PC-9 (cell line): ENCODE measurements around the gene COL23A1. TPM values are rescaled to one million over a fixed set of nuclear protein-coding genes. Genes with fewer than 3 reads are reported as not detected.
A peak's percentile ranks its signal among the peaks of the same experiment; 100 is the strongest.
"Not testable (repeated sequence)": the region's sequence is repeated elsewhere in the genome, so short reads cannot be mapped to it uniquely, and the experiment has no call there.

Source experiments
- BruUV-seq: library from RNA; stranded (reverse); fragments of 400-500 nt; replicated peaks from 2 replicates; lab custom pipeline; 2021; lab: Mats Ljungman, UMichigan
- CTCF ChIA-PET: fragments of 300-600 bp; sonication (Branson Sonifier 250); formaldehyde crosslinking; loops from one replicate; lab custom pipeline; 2022; ENCODE audit warnings: antibody characterized with exemption; lab: Charles Lee
- POLR2A ChIA-PET: fragments of 300-600 bp; sonication (Branson Sonifier 250); formaldehyde crosslinking; loops from one replicate; lab custom pipeline; 2022; ENCODE audit warnings: antibody characterized with exemption; ENCODE audit not compliant: unreplicated experiment; lab: Charles Lee
- DNase-seq, 2 experiments: peaks; one replicate each; pipeline versions ENCODE4 v3.0.0 to v3.0.0-alpha.2; 2015 to 2022; ENCODE audit warnings: mixed read lengths in 1 of 2
- H2AFZ ChIP-seq: fragments of 200-600 bp; sonication (generic); 2 replicates; pipeline ENCODE4 v1.8.1; 2017; ENCODE audit warnings: antibody characterized with exemption
- H3F3A ChIP-seq: fragments of 200-600 bp; sonication (generic); 2 replicates; pipeline ENCODE4 v1.8.1; 2017; ENCODE audit warnings: antibody characterized with exemption, mild to moderate bottlenecking, low read depth; ENCODE audit not compliant: insufficient read depth
- H3K27ac ChIP-seq: fragments of 200-600 bp; sonication (generic); 2 replicates; pipeline ENCODE4 v1.6.1; 2016; ENCODE audit warnings: mixed run types
- H3K27me3 ChIP-seq: fragments of 200-600 bp; sonication (generic); 2 replicates; pipeline ENCODE4 v1.6.1; 2016; ENCODE audit warnings: low read depth, mixed run types; ENCODE audit not compliant: insufficient read depth
- H3K36me3 ChIP-seq: fragments of 200-600 bp; sonication (generic); 2 replicates; pipeline ENCODE4 v1.6.1; 2016; ENCODE audit warnings: low read depth, mixed run types
- H3K4me1 ChIP-seq: fragments of 200-600 bp; sonication (generic); replicated peaks from 2 replicates; pipeline ENCODE4 v1.6.1; 2016; ENCODE audit warnings: mixed run types; ENCODE audit not compliant: insufficient read depth
- H3K4me2 ChIP-seq: fragments of 200-600 bp; sonication (generic); 2 replicates; pipeline ENCODE4 v1.6.1; 2017; ENCODE audit warnings: mixed run types
- H3K4me3 ChIP-seq: fragments of 200-600 bp; sonication (generic); 2 replicates; pipeline ENCODE4 v1.6.1; 2016; ENCODE audit warnings: mixed run types
- H3K79me2 ChIP-seq: fragments of 200-600 bp; sonication (generic); 2 replicates; pipeline ENCODE4 v1.6.1; 2017; ENCODE audit warnings: low read depth, mixed run types
- H3K9me2 ChIP-seq: fragments of 200-600 bp; sonication (generic); 2 replicates; pipeline ENCODE4 v1.8.1; 2017; ENCODE audit warnings: mild to moderate bottlenecking; ENCODE audit not compliant: insufficient read depth
- H3K9me3 ChIP-seq: fragments of 200-600 bp; sonication (generic); 2 replicates; pipeline ENCODE4 v1.8.1; 2016; ENCODE audit warnings: low read depth; ENCODE audit not compliant: insufficient read depth
- H4K20me1 ChIP-seq: fragments of 200-600 bp; sonication (generic); 2 replicates; pipeline ENCODE4 v1.8.1; 2017; ENCODE audit not compliant: insufficient read depth
- EZH2 ChIP-seq: fragments of 200-600 bp; sonication (generic); IDR thresholded peaks from 2 replicates; pipeline ENCODE4 v1.8.0; 2017; ENCODE audit warnings: antibody characterized with exemption, low read depth
- intact Hi-C: fragments of 100-400 bp; cut with micrococcal nuclease; formaldehyde crosslinking; loops from one replicate; pipeline ENCODE4 v1.10.0; 2022; ENCODE audit not compliant: unreplicated experiment
- total RNA-seq: library from RNA; stranded (reverse); gene quantifications from 2 replicates; pipeline ENCODE4 v1.2.3, GENCODE V29; 2021
- TF ChIP-seq, protein P1 (sequence below): fragments of 200-600 bp; sonication (generic); conservative IDR thresholded peaks from 2 replicates; pipeline ENCODE4 v1.6.1; 2017; ENCODE audit warnings: mixed run types, antibody characterized with exemption, mild to moderate bottlenecking, moderate library complexity

COL23A1 gene
- total RNA-seq, 1 experiment from 2014 or later, result not detected

DNA sequence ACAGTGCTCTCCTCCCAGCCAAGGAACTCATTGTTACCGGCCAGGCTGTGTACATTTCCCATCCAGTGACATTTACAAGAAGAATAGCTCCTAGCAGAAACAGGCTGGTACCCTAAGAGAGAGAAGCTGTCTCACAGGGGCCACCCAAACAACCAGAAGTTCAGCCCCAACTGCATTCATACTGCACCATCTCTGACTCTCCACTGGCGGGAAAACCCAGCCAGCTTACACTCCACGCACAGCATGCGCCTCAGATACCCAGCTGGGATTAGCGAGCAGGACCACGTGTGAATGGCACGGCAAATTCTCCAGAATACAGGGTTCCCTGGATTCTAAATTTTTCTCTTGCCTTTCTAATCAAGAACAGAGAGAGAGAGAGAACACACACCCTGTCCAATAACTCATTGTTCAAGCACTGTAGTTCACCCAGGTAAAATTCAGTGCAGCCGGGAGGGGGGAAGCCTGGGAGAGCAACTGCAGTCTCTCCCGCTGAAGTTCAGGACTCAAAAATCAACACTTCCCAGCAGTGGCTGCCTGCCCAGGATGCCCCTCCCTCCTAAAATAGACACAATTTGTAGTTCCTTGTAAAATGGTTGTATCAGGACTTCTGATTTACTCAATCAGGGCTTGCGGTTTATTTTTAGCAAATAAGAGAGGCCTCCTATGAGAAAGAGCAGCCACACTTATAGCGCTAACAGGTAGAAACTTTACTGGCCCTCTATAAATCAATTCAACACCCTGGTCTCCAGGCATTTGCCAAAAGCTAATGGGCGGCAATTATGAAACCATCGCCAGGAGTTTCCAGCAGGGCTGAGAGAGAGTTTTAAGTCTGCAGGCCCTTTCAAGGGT lies 2.2 kb downstream of the COL23A1 start:
- Histone ChIP-seq H3K79me2 (no peaks in the 10 kb centered on the region), H3K36me3 (no peaks in the 10 kb centered on the region), H4K20me1 (no peaks in the 10 kb centered on the region), H3K9me2 (no peaks in the 10 kb centered on the region), H3K27me3 (peaks cover 52% of the 10 kb centered on the region), H3K4me3 (no peak overlapping the region), H3K4me1 (no peaks in the 10 kb centered on the region), H3K4me2 (no peak overlapping the region), H3K27ac (no peak overlapping the region), H2AFZ (no peak overlapping the region), H3K9me3 (no peaks in the 10 kb centered on the region), H3F3A (no peaks in the 10 kb centered on the region)
- intact Hi-C loops, result loop anchor here (5.0 kb wide), 1 partner anchor 574 kb away; no protein-coding TSS in a partner anchor
- ChIA-PET POLR2A (no interaction called here), CTCF (no interaction called here)
- no peak for TF ChIP-seq EZH2
- TF ChIP-seq, protein P1, sequence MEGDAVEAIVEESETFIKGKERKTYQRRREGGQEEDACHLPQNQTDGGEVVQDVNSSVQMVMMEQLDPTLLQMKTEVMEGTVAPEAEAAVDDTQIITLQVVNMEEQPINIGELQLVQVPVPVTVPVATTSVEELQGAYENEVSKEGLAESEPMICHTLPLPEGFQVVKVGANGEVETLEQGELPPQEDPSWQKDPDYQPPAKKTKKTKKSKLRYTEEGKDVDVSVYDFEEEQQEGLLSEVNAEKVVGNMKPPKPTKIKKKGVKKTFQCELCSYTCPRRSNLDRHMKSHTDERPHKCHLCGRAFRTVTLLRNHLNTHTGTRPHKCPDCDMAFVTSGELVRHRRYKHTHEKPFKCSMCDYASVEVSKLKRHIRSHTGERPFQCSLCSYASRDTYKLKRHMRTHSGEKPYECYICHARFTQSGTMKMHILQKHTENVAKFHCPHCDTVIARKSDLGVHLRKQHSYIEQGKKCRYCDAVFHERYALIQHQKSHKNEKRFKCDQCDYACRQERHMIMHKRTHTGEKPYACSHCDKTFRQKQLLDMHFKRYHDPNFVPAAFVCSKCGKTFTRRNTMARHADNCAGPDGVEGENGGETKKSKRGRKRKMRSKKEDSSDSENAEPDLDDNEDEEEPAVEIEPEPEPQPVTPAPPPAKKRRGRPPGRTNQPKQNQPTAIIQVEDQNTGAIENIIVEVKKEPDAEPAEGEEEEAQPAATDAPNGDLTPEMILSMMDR, result no peak
- no TSS peak for BruUV-seq
- no peak for DNase-seq

DNA sequence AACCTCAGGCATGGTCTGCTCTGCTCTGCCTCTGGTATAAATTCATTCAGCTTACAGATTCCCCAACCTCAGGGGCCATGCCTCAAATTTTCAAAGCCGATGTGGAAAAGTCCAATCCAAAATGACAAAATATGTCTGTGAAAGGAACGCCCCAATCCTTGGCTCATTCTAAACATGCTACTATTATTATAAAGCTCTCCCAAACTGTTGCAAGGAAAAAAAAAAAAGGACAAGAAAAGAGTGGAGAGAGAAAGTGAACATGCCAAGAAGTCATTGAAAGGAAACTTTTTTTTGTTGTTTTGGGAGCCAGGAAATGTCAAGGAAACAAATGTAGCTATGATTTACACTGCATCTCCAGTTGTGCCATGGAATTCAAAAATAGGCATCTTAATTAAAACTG lies 3.8 kb downstream of the COL23A1 start:
- ChIA-PET CTCF (no interaction called here), POLR2A (no interaction called here)
- intact Hi-C loops, result loop anchor here (5.0 kb wide), 1 partner anchor 576 kb away; no protein-coding TSS in a partner anchor

DNA sequence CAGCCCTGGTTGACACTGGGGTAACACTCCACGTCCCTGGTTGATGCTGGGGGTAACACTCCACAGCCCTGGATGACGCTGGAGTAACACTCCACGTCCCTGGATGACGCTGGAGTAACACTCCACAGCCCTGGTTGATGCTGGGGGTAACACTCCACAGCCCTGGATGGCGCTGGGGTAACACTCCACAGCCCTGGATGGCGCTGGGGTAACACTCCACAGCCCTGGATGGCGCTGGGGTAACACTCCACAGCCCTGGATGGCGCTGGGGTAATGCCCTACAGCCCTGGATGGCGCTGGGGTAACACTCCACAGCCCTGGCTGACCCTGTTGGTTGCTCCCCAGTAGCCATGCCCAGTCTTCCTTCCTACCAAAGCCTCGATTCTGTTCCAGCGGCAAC lies 4.8 kb downstream of the COL23A1 start:
- H3K9me3 ChIP-seq, H3K27ac ChIP-seq, H2AFZ ChIP-seq, CTCF ChIA-PET, H3K4me2 ChIP-seq, H3K79me2 ChIP-seq, H3K4me1 ChIP-seq, H3K4me3 ChIP-seq, H3K36me3 ChIP-seq, H3K9me2 ChIP-seq, BruUV-seq, H4K20me1 ChIP-seq, H3F3A ChIP-seq: not testable (repeated sequence)
- POLR2A ChIA-PET, result interaction anchor here (0.6 kb wide), 1 partner anchor 1049 kb away, joined by 8 read pairs; no protein-coding TSS in a partner anchor
- H3K27me3 ChIP-seq, result peaks cover 78% of the 10 kb centered on the region
- DNase-seq, result peak; percentile 20 to 66
- intact Hi-C loops, result loop anchor here (5.0 kb wide), 1 partner anchor 577 kb away; no protein-coding TSS in a partner anchor

More for the DNA sequence above, 3.8 kb downstream of the COL23A1 start:
- no peaks in the 10 kb centered on the region for H3K79me2 ChIP-seq
- H3K4me3 ChIP-seq, result no peak overlapping the region
- no peak overlapping the region for H3K4me2 ChIP-seq
- peaks cover 68% of the 10 kb centered on the region for H3K27me3 ChIP-seq
- H3K9me2 ChIP-seq, result no peaks in the 10 kb centered on the region
- no peak overlapping the region for H2AFZ ChIP-seq
- no peak for DNase-seq
- no peaks in the 10 kb centered on the region for H3K9me3 ChIP-seq
- H3K4me1 ChIP-seq, result no peaks in the 10 kb centered on the region
- no peak overlapping the region for H3K27ac ChIP-seq
- no TSS peak for BruUV-seq
- no peaks in the 10 kb centered on the region for H3K36me3 ChIP-seq
- TF ChIP-seq EZH2, result no peak
- TF ChIP-seq, protein P1, result no peak
- no peaks in the 10 kb centered on the region for H3F3A ChIP-seq
- no peaks in the 10 kb centered on the region for H4K20me1 ChIP-seq
